Left lobe of liver (tissue), 2 donors: ENCODE results near the gene BAHD1. TPM values are rescaled to one million over a fixed set of nuclear protein-coding genes. Genes with fewer than 3 reads are reported as not detected.
A peak's percentile ranks its signal among the peaks of the same experiment; 100 is the strongest.

ENCODE experiments used
- ATAC-seq: fragments of 200-7000 bp; cut with Tn5 transposase; one replicate; pipeline ENCODE4 v1.9.1; 2020; ENCODE audit warnings: mild to moderate bottlenecking, moderate library complexity
- DNase-seq: peaks from one replicate; pipeline ENCODE4 v3.0.0-alpha.2; 2020; ENCODE audit warnings: low spot score
- total RNA-seq: library from RNA; stranded (reverse); gene quantifications from one replicate; pipeline ENCODE4 v1.2.1, GENCODE V29; 2021
- donor health status: DM: no; HTN: no; CAD: no; lungs with moderate emphysema.
- donor health status: DM: no; HTN: yes; CAD: no.

The BAHD1 gene
- 12.8 TPM for total RNA-seq

- peak; percentile 98 for DNase-seq
- ATAC-seq, result peak; percentile 84
Observed at GRCh38 chr15:40440743-40441564, at the start of gene BAHD1. Gene BAHD1 (plus strand): TSS chr15:40440953. CDS start chr15:40458465, 17,512 bp downstream.

DNA sequence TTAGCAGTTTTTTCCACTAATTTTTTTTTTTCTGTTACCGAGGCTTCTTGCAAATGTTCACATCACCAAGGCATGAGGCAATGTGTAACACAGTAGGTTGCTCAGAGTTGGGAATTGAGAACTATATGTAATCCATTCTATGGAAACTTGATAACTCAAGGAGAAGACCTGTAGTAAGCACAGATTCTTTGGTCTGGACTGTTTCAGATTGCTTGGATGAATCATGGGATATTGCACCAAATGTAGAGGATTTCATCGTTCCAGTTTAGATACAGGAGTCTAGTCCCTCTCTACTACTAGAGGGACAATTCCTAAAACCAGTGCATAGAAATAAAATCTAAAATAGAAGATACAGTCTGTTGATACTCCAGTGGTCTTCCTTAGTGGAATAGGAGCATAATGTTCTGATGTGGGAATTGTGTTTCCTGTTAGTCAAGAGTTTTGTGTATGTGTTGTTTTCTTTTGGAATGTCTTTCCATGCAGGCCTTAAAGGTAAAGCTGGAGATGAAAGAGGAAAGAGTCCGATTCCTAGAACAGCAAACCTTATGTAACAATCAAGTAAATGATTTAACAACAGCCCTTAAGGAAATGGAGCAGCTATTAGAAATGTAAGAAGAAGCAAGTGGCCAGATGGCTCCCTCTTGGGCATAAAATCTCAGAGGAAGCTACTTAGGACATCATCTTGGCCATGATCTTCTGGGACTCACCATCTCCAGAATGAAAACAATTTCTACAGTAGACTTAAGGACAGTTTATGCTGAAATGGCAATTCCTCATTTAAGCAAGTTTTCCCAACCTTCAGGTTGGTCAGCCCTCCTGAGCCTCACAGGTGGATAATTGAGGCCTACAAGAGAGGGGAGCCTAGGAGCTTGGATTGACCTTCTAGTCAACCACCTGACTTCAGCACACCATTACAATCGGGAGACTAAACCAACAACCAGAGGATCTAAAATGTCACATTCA is 47.5 kb upstream of the BAHD1 start:
- ATAC-seq (no peak), DNase-seq (no peak)

- DNase-seq (no peak), ATAC-seq (no peak)
Observed at GRCh38 chr15:40397688-40398412, 42.9 kb upstream of the BAHD1 start.

DNA sequence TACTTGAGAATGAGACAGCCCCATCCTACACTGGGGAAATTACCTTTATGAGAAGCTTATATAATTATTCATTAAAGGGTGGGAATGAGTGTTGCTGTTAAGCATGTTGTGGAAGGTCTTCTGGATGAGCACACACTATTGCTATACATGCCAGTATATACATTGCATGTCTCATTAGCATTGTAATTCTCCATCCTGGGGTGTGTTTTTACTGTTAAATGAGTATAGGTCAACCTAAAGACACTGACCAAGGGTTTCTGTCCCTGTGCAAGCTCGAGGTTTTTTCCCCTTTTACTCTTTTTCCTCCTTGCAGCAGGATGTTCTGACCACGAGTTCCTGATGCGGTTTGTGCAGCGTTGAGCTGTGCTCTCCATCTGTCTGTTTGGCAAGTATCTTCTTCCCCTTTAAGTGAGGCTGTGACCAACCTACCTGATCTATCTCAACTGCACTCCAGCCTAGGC is 42.3 kb upstream of the BAHD1 start:
- ATAC-seq, result peak; percentile 41
- no peak for DNase-seq

- ATAC-seq (no peak), DNase-seq (no peak)
Observed at GRCh38 chr15:40399370-40399769, 41.4 kb upstream of the BAHD1 start.

- ATAC-seq, result peak; percentile 95
Observed at GRCh38 chr15:40405501-40406381, 35.0 kb upstream of the BAHD1 start, which contains the start of gene IVD. Gene IVD (plus strand): TSS chr15:40405795. CDS start chr15:40405828, 33 bp downstream.

DNA sequence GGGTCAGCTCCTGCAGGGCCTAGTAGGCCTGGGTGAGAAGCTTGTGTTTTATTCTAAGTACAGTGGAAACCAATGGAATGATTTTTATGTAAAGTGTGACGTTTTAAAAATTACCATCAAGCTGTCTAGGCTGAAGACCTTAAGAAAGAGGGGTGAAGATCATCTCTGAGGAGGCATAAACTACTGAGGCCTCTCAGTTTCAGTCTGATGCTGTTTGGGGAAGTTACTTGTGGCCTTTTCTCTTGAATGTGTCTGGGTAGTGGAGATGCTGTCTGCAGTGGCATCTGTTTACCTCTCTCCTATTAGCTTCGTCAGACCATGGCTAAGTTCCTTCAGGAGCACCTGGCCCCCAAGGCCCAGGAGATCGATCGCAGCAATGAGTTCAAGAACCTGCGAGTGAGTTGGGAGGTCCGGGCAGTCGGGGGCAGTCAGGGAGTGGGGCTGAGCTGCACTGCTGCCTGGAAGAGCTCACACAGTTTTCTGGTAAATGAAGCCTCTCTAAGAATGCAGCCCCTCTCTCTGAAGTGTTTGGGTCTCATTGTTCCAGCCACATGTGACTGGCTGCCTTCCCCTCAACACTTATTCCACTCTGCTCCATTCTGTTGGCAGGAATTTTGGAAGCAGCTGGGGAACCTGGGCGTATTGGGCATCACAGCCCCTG is 33.3 kb upstream of the BAHD1 start:
- ATAC-seq, result no peak

More at GRCh38 chr15:40405501-40406381, 35.0 kb upstream of the BAHD1 start, which contains the start of gene IVD:
- DNase-seq, result peak; percentile 98

GRCh38 chr15:40409366-40409765 is 31.4 kb upstream of the BAHD1 start:
- ATAC-seq (no peak), DNase-seq (no peak)

More for the DNA sequence above, 33.3 kb upstream of the BAHD1 start:
- DNase-seq, result no peak

GRCh38 chr15:40410476-40410875 is 30.3 kb upstream of the BAHD1 start:
- no peak for ATAC-seq
- DNase-seq, result no peak

DNA sequence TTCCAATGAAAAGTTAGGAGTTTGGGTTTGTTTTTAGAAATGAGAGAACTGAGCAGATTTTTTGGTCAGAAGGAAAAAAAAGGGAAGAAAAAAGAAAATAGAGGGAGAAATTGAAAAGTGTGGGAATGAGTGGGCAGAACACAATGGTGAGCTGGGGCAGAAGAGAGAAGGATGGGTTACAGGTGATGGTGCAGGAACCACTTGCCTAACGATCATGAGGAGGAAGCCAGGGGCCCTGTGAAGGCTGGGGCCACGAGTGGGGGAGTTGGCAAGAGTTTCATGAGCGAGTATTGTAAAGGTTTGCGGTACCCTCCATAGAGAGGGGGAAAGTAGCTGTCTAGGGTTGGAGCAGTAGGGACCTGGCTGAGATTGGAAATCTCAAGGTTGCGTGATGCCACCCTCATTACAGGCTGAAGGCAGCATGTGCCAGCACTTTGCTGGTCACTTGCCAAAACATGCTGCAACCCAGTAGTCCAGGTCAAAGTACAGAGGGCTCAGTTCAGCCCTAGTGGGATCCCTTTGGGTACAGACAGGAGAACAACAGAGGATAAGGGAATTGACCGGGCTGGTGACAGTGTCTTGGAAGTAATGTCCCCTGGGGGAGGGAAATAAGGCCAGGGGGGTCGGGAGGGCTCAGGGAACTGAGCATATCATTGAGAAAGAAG is 28.5 kb upstream of the BAHD1 start:
- ATAC-seq, result peak; percentile 88
- DNase-seq, result peak; percentile 95

GRCh38 chr15:40413036-40413435 is 27.7 kb upstream of the BAHD1 start:
- ATAC-seq (peak; percentile 62), DNase-seq (no peak)

GRCh38 chr15:40414816-40415215 is 25.9 kb upstream of the BAHD1 start:
- ATAC-seq, result no peak

DNA sequence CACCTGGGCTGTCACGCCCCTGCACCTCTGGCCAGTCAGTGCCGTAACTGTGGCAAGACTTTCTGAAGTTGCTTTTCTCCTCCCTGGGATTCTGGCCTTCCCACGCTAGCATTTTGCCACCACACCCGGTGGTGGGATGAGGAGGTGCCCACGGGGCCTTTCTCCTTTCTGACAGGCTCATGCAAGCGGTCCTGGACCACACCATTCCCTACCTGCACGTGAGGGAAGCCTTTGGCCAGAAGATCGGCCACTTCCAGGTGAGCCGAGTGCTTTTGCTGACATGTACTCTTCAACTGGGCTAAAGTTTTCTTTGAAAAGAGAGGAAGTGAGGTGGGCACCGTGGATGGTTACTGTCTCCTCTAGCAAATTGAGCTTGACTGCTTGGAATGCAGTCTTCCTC is 25.5 kb upstream of the BAHD1 start:
- DNase-seq, result no peak

More at GRCh38 chr15:40414816-40415215, 25.9 kb upstream of the BAHD1 start:
- no peak for DNase-seq

DNA sequence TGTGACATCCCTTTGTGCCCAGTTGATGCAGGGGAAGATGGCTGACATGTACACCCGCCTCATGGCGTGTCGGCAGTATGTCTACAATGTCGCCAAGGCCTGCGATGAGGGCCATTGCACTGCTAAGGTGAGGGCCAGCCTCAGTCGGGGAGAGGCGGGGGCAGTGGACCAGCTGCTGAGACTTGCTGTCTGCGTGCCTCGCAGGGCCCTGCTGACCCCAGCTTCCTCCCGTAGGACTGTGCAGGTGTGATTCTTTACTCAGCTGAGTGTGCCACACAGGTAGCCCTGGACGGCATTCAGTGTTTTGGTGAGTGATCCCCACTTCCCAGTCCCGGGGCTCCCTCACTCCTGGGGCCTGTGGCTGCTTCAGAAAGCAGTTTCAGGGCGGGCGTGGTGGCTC is 24.7 kb upstream of the BAHD1 start:
- no peak for DNase-seq
- no peak for ATAC-seq

More for the DNA sequence above, 25.5 kb upstream of the BAHD1 start:
- ATAC-seq, result no peak

GRCh38 chr15:40418126-40418525 is 22.6 kb upstream of the BAHD1 start:
- DNase-seq (no peak), ATAC-seq (no peak)

- peak; percentile 70 for DNase-seq
- peak; percentile 57 for ATAC-seq
Observed at GRCh38 chr15:40420071-40420713, 20.6 kb upstream of the BAHD1 start.

DNA sequence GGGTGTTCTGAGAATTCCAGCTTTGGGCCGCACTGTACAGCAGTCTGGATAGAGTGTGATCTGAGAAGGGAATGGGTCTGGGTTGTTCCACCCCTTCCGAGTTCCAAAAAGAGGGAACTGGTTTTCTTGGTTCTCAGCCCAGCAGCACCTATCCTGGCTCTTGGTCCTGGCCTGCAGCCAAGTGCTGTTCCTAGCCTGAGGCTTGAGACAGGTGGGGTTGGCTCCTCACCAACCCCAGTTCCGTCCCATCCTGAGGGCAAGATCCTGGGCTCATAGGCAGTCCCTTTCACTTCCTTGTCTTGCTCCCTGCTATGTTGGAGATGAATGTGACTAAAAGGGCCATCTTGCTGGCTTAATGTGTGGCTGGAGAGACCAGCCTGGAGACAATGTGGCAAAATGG is 20.0 kb upstream of the BAHD1 start:
- DNase-seq (peak; percentile 83), ATAC-seq (peak; percentile 59)
